GM18873 (cell line): ENCODE data around the gene ZSWIM6.
"Not testable (repeated sequence)": the region's sequence is repeated elsewhere in the genome, so short reads cannot be mapped to it uniquely, and the experiment has no call there.

Experiments used
- ATAC-seq: cut with Tn5 transposase; IDR thresholded peaks from one replicate; pipeline ENCODE4 v1.9.1; 2021; ENCODE audit warnings: mild to moderate bottlenecking, moderate library complexity, moderate number of reproducible peaks; ENCODE audit not compliant: unreplicated experiment, low FRiP score

Gene ZSWIM6

GRCh38 chr5:61402244-61402823, 70.3 kb downstream of the ZSWIM6 start:
- no peak for ATAC-seq

GRCh38 chr5:61402970-61403900, 71.2 kb downstream of the ZSWIM6 start:
- ATAC-seq = no peak

- no peak for ATAC-seq
Measured at GRCh38 chr5:61405511-61406295, 73.6 kb downstream of the ZSWIM6 start.

- not testable (repeated sequence) for ATAC-seq
Measured at GRCh38 chr5:61406497-61406896, 74.4 kb downstream of the ZSWIM6 start.

GRCh38 chr5:61407706-61408270, 75.7 kb downstream of the ZSWIM6 start:
- ATAC-seq = no peak

DNA sequence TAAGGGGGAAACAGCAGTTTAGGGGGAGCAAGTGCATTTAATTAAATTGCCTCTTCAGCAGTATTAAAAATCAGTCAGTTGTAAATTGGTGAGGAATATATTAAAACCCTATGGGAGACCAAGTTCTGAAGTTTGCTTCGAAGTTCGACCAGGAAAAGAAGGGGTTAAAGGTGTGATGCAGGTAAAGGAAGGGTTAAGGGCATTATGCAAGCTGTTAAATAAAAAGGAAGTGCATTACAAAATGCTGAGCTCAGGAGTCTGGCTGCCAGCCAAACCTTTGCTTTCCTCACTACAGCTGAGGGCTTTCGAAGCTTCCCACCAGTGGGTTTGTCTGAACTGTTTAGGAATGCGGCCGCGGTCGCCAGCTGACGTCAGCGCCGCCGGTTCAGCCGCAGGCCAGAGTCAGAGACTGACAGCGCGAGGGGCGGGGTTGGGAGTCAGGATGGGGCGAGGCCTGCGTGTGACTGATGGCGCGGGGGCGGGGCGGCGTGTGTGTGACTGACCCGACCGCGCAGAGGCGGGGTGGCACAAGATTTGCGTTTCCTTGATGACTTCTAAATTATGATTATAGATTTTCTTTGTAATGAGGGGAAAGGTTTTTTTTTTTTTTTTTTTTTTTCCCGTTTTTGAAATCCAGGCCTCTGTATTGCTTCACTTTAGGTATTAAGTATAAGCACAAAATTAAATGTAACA, 76.6 kb downstream of the ZSWIM6 start:
- peak; percentile 97 for ATAC-seq

GRCh38 chr5:61409568-61409967, 77.5 kb downstream of the ZSWIM6 start:
- ATAC-seq = no peak

- no peak for ATAC-seq
Measured at GRCh38 chr5:61410811-61411210, 78.8 kb downstream of the ZSWIM6 start.

GRCh38 chr5:61412361-61412760, 80.3 kb downstream of the ZSWIM6 start:
- no peak for ATAC-seq

DNA sequence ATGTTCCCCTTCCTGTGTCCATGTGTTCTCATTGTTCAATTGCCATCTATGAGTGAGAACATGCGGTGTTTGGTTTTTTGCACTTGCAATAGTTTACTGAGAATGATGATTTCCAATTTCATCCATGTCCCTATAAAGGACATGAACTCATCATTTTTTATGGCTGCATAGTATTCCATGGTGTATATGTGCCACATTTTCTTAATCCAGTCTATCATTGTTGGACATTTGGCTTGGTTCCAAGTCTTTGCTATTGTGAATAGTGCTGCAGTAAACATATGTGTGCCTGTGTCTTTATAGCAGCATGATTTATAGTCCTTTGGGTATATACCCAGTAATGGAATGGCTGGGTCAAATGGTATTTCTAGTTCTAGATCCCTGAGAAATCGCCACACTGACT, 81.1 kb downstream of the ZSWIM6 start:
- ATAC-seq = not testable (repeated sequence)

GRCh38 chr5:61414806-61415205, 82.7 kb downstream of the ZSWIM6 start:
- ATAC-seq = no peak

DNA sequence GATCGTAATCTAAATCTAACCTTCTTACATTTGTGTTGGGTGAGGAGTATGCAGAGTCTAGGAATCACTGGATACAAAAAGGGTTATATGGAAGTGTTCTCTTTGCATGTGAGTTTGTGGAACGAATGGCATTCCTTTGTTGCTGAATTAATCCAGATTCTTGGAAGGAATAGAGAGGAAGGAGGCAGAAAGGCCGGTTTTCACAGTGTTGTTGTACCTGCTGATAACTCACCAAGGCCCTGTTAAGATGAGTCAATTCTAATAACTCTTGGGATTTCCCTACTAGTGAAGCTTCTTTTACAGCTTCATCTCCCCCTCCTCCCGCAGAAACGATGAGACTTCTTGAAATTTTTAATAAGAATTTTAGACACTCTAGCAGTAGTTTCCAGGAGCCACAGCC, 84.0 kb downstream of the ZSWIM6 start:
- no peak for ATAC-seq

DNA sequence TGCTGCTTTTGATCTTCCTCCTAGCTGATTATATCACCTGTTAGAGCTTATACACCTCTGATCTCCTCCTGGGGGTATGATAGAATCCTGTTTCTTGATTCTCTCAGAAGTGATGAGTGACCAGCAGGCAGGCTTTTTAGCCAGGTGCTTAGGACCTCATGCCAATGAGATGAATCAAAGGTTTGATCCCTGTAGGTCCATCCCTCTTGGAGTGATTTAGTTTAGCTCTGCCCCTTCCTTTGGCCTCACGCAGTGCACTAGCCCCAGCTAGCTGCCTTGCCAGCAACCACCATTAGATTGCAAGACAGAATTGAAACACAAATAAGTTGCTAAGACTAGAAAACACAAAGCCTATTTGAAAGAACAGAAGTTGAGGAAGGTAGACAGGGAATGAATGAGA, 84.4 kb downstream of the ZSWIM6 start:
- no peak for ATAC-seq

- no peak for ATAC-seq
Measured at GRCh38 chr5:61417340-61417739, 85.3 kb downstream of the ZSWIM6 start.

DNA sequence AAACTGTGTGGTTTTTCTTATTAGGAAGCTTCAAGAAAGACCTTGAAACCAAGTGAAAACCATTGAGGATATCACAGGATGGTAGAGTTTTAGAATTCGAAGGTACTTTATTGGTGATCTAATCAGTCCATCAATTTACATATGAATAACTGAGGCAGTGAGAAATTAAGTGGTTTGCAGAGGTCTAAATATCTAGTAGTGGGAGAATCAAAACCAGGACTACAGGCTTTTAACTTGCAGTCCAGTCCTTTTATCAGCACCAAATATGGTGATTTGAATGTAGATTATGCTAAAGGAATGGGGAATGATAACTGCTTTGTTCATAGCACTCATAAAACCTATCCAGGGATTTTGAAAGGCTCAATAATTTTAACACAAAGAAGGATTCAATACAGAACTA, 85.8 kb downstream of the ZSWIM6 start:
- ATAC-seq = no peak

- ATAC-seq = no peak
Measured at GRCh38 chr5:61419106-61419505, 87.0 kb downstream of the ZSWIM6 start.

DNA sequence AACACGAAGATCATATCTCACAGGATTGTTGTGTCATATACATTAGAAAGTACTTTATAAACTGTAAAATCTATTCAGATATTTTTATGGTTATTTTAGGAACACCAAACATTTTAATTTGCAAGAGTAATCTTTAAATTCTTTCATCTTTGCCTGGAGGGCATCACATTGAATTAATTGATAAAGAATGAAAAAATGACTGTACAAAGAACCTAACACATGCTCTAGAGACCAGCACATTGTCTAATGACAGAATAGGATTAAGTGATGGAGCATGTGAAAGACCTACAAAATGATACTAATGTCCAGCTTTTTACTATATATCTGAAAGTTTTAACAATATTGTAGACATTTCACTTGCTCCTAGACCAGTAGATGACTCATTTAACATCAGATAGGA, 88.0 kb downstream of the ZSWIM6 start:
- ATAC-seq = no peak

DNA sequence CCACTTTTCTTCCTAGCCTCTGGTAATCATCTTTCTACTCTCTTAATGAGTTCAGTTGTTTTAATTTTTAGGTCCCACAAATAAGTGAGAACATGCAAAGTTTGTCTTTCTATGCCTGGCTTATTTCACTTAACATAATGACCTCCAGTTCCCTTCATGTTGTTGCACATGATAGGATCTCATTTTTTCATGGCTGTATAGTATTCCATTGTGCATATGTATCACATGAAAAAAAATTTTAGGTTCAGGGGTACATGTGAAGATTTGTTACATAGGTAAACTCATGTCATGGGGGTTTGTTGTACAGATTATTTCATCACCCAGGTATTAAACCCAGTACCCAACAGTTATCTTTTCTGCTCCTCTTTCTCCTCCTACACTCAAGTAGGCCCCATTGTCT, 89.2 kb downstream of the ZSWIM6 start:
- not testable (repeated sequence) for ATAC-seq

- no peak for ATAC-seq
Measured at GRCh38 chr5:61423487-61424145, 91.6 kb downstream of the ZSWIM6 start.

GRCh38 chr5:61425918-61426317, 93.9 kb downstream of the ZSWIM6 start:
- ATAC-seq = no peak
